Upper lobe of left lung (tissue), 4 donors: ENCODE measurements around the gene GPR15LG.

Source experiments
- EP300 ChIP-seq, 4 donors: sonication (generic); formaldehyde crosslinking; IDR thresholded peaks; one replicate each; pipeline ENCODE4 v1.5.1; 2017; ENCODE audit warnings: antibody characterized with exemption in 4 of 4, control low read depth in 2 of 4
- TF ChIP-seq, protein P1 (sequence below), 6 experiments: fragments of 450-650 bp in 4 of 6; fragments of 200-600 bp in 2 of 6; sonication (generic) in 2 of 6; IDR thresholded peaks; one replicate each; pipeline ENCODE4 v1.5.1; 2016 to 2019; ENCODE audit warnings: antibody characterized with exemption in 6 of 6

DNA sequence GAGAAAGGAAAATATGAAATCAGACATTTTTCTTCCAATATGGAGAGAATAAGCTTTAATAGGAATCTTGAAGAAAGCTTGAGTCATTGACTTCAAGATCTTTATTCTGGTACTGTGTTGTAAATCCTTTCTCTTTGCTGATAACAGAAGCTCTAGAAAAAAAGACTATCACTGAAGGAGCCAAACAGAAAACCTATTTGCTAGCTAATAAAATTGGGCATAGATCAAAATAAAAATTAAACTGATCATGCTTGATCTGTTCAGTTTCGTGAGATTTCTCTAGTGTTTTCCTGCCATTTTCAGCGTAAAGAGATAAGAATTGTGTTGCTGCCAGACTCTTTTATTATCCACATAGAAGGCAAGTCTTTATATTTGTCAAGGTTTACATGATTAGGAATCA, 35.8 kb upstream of the GPR15LG start:
- TF ChIP-seq, protein P1, sequence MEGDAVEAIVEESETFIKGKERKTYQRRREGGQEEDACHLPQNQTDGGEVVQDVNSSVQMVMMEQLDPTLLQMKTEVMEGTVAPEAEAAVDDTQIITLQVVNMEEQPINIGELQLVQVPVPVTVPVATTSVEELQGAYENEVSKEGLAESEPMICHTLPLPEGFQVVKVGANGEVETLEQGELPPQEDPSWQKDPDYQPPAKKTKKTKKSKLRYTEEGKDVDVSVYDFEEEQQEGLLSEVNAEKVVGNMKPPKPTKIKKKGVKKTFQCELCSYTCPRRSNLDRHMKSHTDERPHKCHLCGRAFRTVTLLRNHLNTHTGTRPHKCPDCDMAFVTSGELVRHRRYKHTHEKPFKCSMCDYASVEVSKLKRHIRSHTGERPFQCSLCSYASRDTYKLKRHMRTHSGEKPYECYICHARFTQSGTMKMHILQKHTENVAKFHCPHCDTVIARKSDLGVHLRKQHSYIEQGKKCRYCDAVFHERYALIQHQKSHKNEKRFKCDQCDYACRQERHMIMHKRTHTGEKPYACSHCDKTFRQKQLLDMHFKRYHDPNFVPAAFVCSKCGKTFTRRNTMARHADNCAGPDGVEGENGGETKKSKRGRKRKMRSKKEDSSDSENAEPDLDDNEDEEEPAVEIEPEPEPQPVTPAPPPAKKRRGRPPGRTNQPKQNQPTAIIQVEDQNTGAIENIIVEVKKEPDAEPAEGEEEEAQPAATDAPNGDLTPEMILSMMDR (IDR thresholded peaks at IDR 0.05) = no peak
- TF ChIP-seq EP300 (IDR thresholded peaks at IDR 0.05) = no peak
